Astrocyte (in vitro differentiated cells and primary cell): ENCODE results near the gene SMAP1. TPM values are rescaled to one million over a fixed set of nuclear protein-coding genes. Genes with fewer than 3 reads are reported as not detected.

Source experiments
- DNase-seq: peaks from one replicate; pipeline ENCODE4 v3.0.0-alpha.2; 2010; ENCODE audit warnings: low read depth
- FAIRE-seq: peaks from 2 replicates; lab custom pipeline; 2011; peaks lifted over from hg19 to GRCh38; lab: Jason Lieb, UNC
- H2AFZ ChIP-seq: 2 replicates; pipeline ENCODE4 v1.6.0; 2012; ENCODE audit warnings: low read depth, low read length, inconsistent platforms
- H3K27ac ChIP-seq: 2 replicates; pipeline ENCODE4 v1.5.1; 2011; ENCODE audit warnings: low read depth, low read length, inconsistent platforms
- H3K27me3 ChIP-seq: 2 replicates; pipeline ENCODE4 v1.6.0; 2011; ENCODE audit warnings: low read length, inconsistent platforms; ENCODE audit not compliant: insufficient read depth
- H3K36me3 ChIP-seq: 2 replicates; pipeline ENCODE4 v1.5.1; 2011; ENCODE audit warnings: low read length, inconsistent platforms; ENCODE audit not compliant: insufficient read depth
- H3K4me1 ChIP-seq: 2 replicates; pipeline ENCODE4 v1.5.1; 2011; ENCODE audit warnings: low read length, inconsistent platforms; ENCODE audit not compliant: insufficient read depth
- H3K4me2 ChIP-seq: 2 replicates; pipeline ENCODE4 v1.6.0; 2012; ENCODE audit warnings: low read length, inconsistent platforms
- H3K4me3 ChIP-seq: 2 replicates; pipeline ENCODE4 v1.5.1; 2011; ENCODE audit warnings: low read depth, mild to moderate bottlenecking, low read length, inconsistent platforms; ENCODE audit not compliant: insufficient read depth
- H3K79me2 ChIP-seq: 2 replicates; pipeline ENCODE4 v1.6.0; 2012; ENCODE audit warnings: mild to moderate bottlenecking, low read length, inconsistent platforms; ENCODE audit not compliant: insufficient read depth
- H3K9ac ChIP-seq: 2 replicates; pipeline ENCODE4 v1.6.0; 2012; ENCODE audit warnings: mild to moderate bottlenecking, low read length, inconsistent platforms
- H3K9me3 ChIP-seq: 2 replicates; pipeline ENCODE4 v1.5.1; 2012; ENCODE audit warnings: low read depth, mild to moderate bottlenecking, low read length, inconsistent platforms; ENCODE audit not compliant: insufficient read depth
- H4K20me1 ChIP-seq: 2 replicates; pipeline ENCODE4 v1.6.0; 2012; ENCODE audit warnings: low read length, inconsistent platforms; ENCODE audit not compliant: insufficient read depth
- H3K27ac Mint-ChIP-seq: one replicate; pipeline ENCODE4 v1.8.0; 2021; ENCODE audit warnings: mild to moderate bottlenecking, mixed read lengths; ENCODE audit not compliant: unreplicated experiment
- H3K27me3 Mint-ChIP-seq: one replicate; pipeline ENCODE4 v1.8.0; 2021; ENCODE audit warnings: low read depth, mixed read lengths; ENCODE audit not compliant: unreplicated experiment
- H3K36me3 Mint-ChIP-seq: one replicate; pipeline ENCODE4 v1.8.0; 2021; ENCODE audit warnings: low read depth, mixed read lengths; ENCODE audit not compliant: unreplicated experiment
- H3K4me1 Mint-ChIP-seq: one replicate; pipeline ENCODE4 v1.8.0; 2021; ENCODE audit warnings: low read depth, mixed read lengths; ENCODE audit not compliant: unreplicated experiment
- H3K4me3 Mint-ChIP-seq: one replicate; pipeline ENCODE4 v1.8.0; 2021; ENCODE audit warnings: mild to moderate bottlenecking, moderate library complexity, mixed read lengths; ENCODE audit not compliant: unreplicated experiment
- H3K9me3 Mint-ChIP-seq: one replicate; pipeline ENCODE4 v1.8.0; 2021; ENCODE audit warnings: mild to moderate bottlenecking, mixed read lengths; ENCODE audit not compliant: unreplicated experiment
- EZH2 ChIP-seq: IDR thresholded peaks from 2 replicates; pipeline ENCODE4 v1.6.1; 2012; ENCODE audit warnings: mild to moderate bottlenecking, low read length, inconsistent platforms; ENCODE audit not compliant: insufficient read depth
- total RNA-seq: library from RNA; stranded (reverse); gene quantifications from 2 replicates; pipeline ENCODE4 v1.2.1, GENCODE V29; 2021
- TF ChIP-seq, protein P1 (sequence below): IDR thresholded peaks from 2 replicates; pipeline ENCODE4 v1.5.1; 2011; ENCODE audit warnings: low read depth, mild to moderate bottlenecking, inconsistent platforms, low read length, moderate library complexity; ENCODE audit not compliant: insufficient read depth

The SMAP1 gene
- total RNA-seq, 1 donor from 2014 or later = 27.3 TPM

DNA sequence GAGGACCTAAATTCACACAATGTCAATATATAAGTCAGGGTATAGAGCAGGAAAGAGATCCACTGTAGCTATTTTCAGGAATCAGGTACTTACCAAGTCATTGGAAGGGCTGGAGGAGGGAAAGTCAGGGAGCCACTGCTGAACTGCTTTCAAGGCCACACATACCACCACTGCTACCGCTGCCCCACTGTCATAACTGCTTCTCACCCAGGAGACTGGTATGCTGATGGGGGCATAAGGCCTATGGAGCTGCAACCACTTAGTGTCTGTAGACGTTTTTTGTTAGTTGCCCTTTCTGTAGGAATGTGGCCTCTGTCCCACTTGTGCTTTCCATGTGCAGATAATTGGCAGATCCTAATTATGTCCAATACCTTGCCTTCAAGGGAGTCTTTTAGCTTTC lies 5.4 kb downstream of the SMAP1 start:
- H3K27me3 ChIP-seq = no peaks in the 10 kb centered on the region
- TF ChIP-seq, protein P1, sequence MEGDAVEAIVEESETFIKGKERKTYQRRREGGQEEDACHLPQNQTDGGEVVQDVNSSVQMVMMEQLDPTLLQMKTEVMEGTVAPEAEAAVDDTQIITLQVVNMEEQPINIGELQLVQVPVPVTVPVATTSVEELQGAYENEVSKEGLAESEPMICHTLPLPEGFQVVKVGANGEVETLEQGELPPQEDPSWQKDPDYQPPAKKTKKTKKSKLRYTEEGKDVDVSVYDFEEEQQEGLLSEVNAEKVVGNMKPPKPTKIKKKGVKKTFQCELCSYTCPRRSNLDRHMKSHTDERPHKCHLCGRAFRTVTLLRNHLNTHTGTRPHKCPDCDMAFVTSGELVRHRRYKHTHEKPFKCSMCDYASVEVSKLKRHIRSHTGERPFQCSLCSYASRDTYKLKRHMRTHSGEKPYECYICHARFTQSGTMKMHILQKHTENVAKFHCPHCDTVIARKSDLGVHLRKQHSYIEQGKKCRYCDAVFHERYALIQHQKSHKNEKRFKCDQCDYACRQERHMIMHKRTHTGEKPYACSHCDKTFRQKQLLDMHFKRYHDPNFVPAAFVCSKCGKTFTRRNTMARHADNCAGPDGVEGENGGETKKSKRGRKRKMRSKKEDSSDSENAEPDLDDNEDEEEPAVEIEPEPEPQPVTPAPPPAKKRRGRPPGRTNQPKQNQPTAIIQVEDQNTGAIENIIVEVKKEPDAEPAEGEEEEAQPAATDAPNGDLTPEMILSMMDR = no peak
- no peak for TF ChIP-seq EZH2
- DNase-seq = no peak
- no peak overlapping the region for H3K4me3 ChIP-seq
- no peaks in the 10 kb centered on the region for H3K27me3 Mint-ChIP-seq
- H3K27ac ChIP-seq = no peak overlapping the region
- no peaks in the 10 kb centered on the region for H3K9me3 ChIP-seq
- no peaks in the 10 kb centered on the region for H3K9me3 Mint-ChIP-seq
- no peak overlapping the region for H3K27ac Mint-ChIP-seq
- peaks cover 58% of the 10 kb centered on the region for H4K20me1 ChIP-seq
- H2AFZ ChIP-seq = no peak overlapping the region
- no peak overlapping the region for H3K4me2 ChIP-seq
- peaks cover 23% of the 10 kb centered on the region for H3K4me1 Mint-ChIP-seq
- H3K79me2 ChIP-seq = peaks cover 70% of the 10 kb centered on the region
- no peak overlapping the region for H3K9ac ChIP-seq
- no peaks in the 10 kb centered on the region for H3K36me3 ChIP-seq
- peaks cover 3% of the 10 kb centered on the region for H3K4me1 ChIP-seq
- no peak for FAIRE-seq
- H3K4me3 Mint-ChIP-seq = no peak overlapping the region
- no peaks in the 10 kb centered on the region for H3K36me3 Mint-ChIP-seq

DNA sequence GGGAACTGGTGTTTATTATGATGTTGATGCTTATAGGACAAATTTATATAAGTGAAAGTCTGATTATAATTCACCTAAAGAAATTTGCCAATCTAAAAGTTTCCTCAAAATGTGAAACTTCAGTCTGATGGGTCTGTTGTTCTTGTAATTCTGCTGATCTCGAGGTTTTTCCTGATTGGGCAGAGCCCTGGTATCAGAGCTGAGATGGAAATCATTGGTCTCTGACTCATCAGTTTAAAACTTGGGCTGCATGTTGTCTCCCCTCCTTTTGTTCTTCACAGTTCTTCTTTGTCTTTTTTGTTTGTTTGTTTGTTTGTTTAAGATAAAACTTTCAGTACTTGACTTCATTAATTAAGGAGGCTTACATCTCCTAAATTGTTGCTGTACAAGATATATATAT lies 5.9 kb downstream of the SMAP1 start:
- no peak overlapping the region for H2AFZ ChIP-seq
- no peaks in the 10 kb centered on the region for H3K9me3 ChIP-seq
- no peak overlapping the region for H3K27ac ChIP-seq
- FAIRE-seq (no peak), DNase-seq (peak; percentile 48)
- H3K9me3 Mint-ChIP-seq = no peaks in the 10 kb centered on the region
- no peaks in the 10 kb centered on the region for H3K27me3 ChIP-seq
- TF ChIP-seq, protein P1 = no peak
- no peak for TF ChIP-seq EZH2
- peaks cover 3% of the 10 kb centered on the region for H3K4me1 ChIP-seq
- H3K4me2 ChIP-seq = no peak overlapping the region
- no peaks in the 10 kb centered on the region for H3K27me3 Mint-ChIP-seq
- H3K4me3 Mint-ChIP-seq = no peak overlapping the region
- peaks cover 63% of the 10 kb centered on the region for H4K20me1 ChIP-seq
- H3K79me2 ChIP-seq = peaks cover 71% of the 10 kb centered on the region
- no peak overlapping the region for H3K4me3 ChIP-seq
- H3K9ac ChIP-seq = no peak overlapping the region
- H3K36me3 ChIP-seq = no peaks in the 10 kb centered on the region
- peak overlapping the region; percentile 8 for H3K27ac Mint-ChIP-seq
- H3K36me3 Mint-ChIP-seq = no peaks in the 10 kb centered on the region
- H3K4me1 Mint-ChIP-seq = peaks cover 21% of the 10 kb centered on the region

DNA sequence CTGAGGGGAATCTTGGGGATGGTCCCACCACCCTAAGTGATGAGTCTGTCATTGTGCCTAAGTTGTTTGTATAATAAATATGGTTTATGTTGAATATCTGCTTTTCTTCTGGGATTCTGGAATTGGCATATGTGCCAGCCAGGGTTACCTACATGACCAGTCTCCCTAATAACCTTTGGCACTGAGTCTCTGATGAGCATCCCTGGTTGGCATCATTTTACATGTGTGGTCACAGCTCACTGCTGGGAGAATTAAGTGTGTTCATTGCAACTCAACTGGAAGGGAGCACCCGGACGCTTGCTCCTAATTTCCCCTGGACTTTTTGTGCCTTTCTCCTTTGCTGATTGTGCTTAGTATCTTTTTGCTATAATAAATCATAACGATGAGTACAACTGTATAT lies 8.1 kb downstream of the SMAP1 start:
- FAIRE-seq = no peak
- Histone ChIP-seq H3K4me1 (peaks cover 3% of the 10 kb centered on the region), H3K9me3 (no peaks in the 10 kb centered on the region), H3K27ac (no peak overlapping the region), H3K4me3 (no peak overlapping the region), H4K20me1 (peaks cover 65% of the 10 kb centered on the region), H3K27me3 (no peaks in the 10 kb centered on the region), H3K4me2 (no peak overlapping the region), H2AFZ (no peak overlapping the region), H3K36me3 (no peaks in the 10 kb centered on the region), H3K9ac (no peak overlapping the region), H3K79me2 (peaks cover 55% of the 10 kb centered on the region)
- no peak for TF ChIP-seq EZH2
- TF ChIP-seq, protein P1 = no peak
- Mint-ChIP-seq H3K4me3 (no peak overlapping the region), H3K27me3 (no peaks in the 10 kb centered on the region), H3K36me3 (no peaks in the 10 kb centered on the region), H3K27ac (no peak overlapping the region), H3K9me3 (no peaks in the 10 kb centered on the region), H3K4me1 (peaks cover 9% of the 10 kb centered on the region)
- DNase-seq = no peak
